Dendritic cell treated with granulocyte-macrophage colony-stimulating factor and Interleukin-4, amounts not matched to agents 40 ng/mL and 50 ng/mL, for 4 days (primary cell): Measurements from ENCODE around the gene GFPT1.
"Not testable (repeated sequence)": the region's sequence is repeated elsewhere in the genome, so short reads cannot be mapped to it uniquely, and the experiment has no call there.

Experiments used
- H3K27ac Mint-ChIP-seq: one replicate; pipeline ENCODE4 v1.8.0; 2022; ENCODE audit warnings: mild to moderate bottlenecking, mixed read lengths
- H3K27me3 Mint-ChIP-seq: one replicate; pipeline ENCODE4 v1.8.0; 2022; ENCODE audit warnings: mild to moderate bottlenecking, mixed read lengths
- H3K36me3 Mint-ChIP-seq: one replicate; pipeline ENCODE4 v1.8.0; 2022; ENCODE audit warnings: low read depth, mixed read lengths
- H3K4me1 Mint-ChIP-seq: one replicate; pipeline ENCODE4 v1.8.0; 2022; ENCODE audit warnings: low read depth, mixed read lengths
- H3K4me3 Mint-ChIP-seq: one replicate; pipeline ENCODE4 v1.8.0; 2022; ENCODE audit warnings: mild to moderate bottlenecking, moderate library complexity, mixed read lengths
- H3K9me3 Mint-ChIP-seq: one replicate; pipeline ENCODE4 v1.8.0; 2022; ENCODE audit warnings: mixed read lengths
- intact Hi-C: fragments of 100-400 bp; cut with micrococcal nuclease; formaldehyde crosslinking; loops from one replicate; pipeline ENCODE4 v1.15.0; 2022

GFPT1 gene

GRCh38 chr2:69375494-69376353 lies 11.3 kb downstream of the GFPT1 start:
- Mint-ChIP-seq H3K4me1 (peaks cover 27% of the 10 kb centered on the region), H3K36me3 (peaks cover 34% of the 10 kb centered on the region), H3K4me3 (no peak overlapping the region), H3K27me3 (no peaks in the 10 kb centered on the region), H3K9me3 (no peaks in the 10 kb centered on the region), H3K27ac (no peak overlapping the region)
- intact Hi-C loops: no loop called here

DNA sequence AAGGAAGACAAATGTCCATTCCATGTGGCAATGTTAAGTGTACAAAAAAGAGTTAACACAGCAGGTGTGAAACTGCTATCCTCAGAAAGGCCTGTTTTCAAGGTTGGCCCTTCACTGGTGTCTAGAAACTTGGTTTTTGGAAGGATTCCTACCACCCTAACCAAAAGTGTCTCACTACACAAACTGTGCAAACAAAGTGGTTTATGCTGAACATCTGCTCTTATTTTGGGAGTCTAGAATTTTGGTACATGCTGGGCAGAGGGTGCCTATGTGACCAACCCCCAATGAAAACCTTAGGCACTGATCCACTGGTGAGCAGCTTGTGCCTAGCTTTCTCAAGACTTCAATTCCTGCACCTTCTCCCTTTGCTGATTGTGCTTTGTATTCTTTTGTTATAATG lies 14.3 kb downstream of the GFPT1 start:
- no peaks in the 10 kb centered on the region for H3K27me3 Mint-ChIP-seq
- intact Hi-C loops: no loop called here
- no peaks in the 10 kb centered on the region for H3K9me3 Mint-ChIP-seq
- no peak overlapping the region for H3K4me3 Mint-ChIP-seq
- H3K36me3 Mint-ChIP-seq: peaks cover 63% of the 10 kb centered on the region
- H3K4me1 Mint-ChIP-seq: peaks cover 21% of the 10 kb centered on the region
- H3K27ac Mint-ChIP-seq: peak overlapping the region; percentile 33

GRCh38 chr2:69369802-69370201 lies 17.2 kb downstream of the GFPT1 start:
- no peaks in the 10 kb centered on the region for H3K27me3 Mint-ChIP-seq

GRCh38 chr2:69368588-69368987 lies 18.4 kb downstream of the GFPT1 start:
- H3K4me3 Mint-ChIP-seq: no peak overlapping the region
- H3K9me3 Mint-ChIP-seq: no peaks in the 10 kb centered on the region
- H3K27me3 Mint-ChIP-seq: no peaks in the 10 kb centered on the region
- peaks cover 12% of the 10 kb centered on the region for H3K4me1 Mint-ChIP-seq
- intact Hi-C loops: loop anchor here (10.0 kb wide), 1 partner anchor 156 kb away; no protein-coding TSS in a partner anchor
- no peak overlapping the region for H3K27ac Mint-ChIP-seq
- peaks cover 84% of the 10 kb centered on the region for H3K36me3 Mint-ChIP-seq

More at GRCh38 chr2:69369802-69370201, 17.2 kb downstream of the GFPT1 start:
- Mint-ChIP-seq H3K9me3 (no peaks in the 10 kb centered on the region), H3K4me1 (peaks cover 12% of the 10 kb centered on the region), H3K36me3 (peaks cover 79% of the 10 kb centered on the region), H3K4me3 (no peak overlapping the region), H3K27ac (no peak overlapping the region)
- intact Hi-C loops: loop anchor here (10.0 kb wide), 1 partner anchor 155 kb away; no protein-coding TSS in a partner anchor

- no peaks in the 10 kb centered on the region for H3K27me3 Mint-ChIP-seq
- intact Hi-C loops: no loop called here
- no peaks in the 10 kb centered on the region for H3K9me3 Mint-ChIP-seq
- peaks cover 78% of the 10 kb centered on the region for H3K36me3 Mint-ChIP-seq
- H3K27ac Mint-ChIP-seq: no peak overlapping the region
- no peaks in the 10 kb centered on the region for H3K4me1 Mint-ChIP-seq
- no peak overlapping the region for H3K4me3 Mint-ChIP-seq
Observed at GRCh38 chr2:69359371-69359770, 27.7 kb downstream of the GFPT1 start.

GRCh38 chr2:69358914-69359313 lies 28.1 kb downstream of the GFPT1 start:
- H3K27me3 Mint-ChIP-seq: no peaks in the 10 kb centered on the region
- H3K9me3 Mint-ChIP-seq: no peaks in the 10 kb centered on the region
- intact Hi-C loops: no loop called here
- H3K4me3 Mint-ChIP-seq: no peak overlapping the region
- H3K4me1 Mint-ChIP-seq: no peaks in the 10 kb centered on the region
- no peak overlapping the region for H3K27ac Mint-ChIP-seq
- H3K36me3 Mint-ChIP-seq: peaks cover 80% of the 10 kb centered on the region

DNA sequence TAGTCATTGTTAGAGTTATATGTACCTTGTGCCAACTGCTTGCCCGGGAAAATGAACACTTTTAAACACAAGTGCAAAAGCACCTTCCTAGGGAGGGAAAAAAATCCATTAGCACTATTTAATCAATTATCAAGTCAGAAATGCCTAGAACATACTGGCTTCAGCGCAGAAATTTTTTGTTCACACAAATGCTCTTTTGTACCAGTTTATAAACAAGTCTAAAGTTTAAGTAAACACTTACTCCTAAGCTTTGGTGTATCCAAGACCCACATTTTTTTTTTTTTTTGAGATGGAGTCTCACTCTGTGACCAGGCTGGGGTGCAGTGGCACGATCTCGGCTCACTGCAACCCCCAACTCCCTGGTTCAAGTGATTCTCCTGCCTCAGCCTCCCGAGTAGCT lies 30.6 kb downstream of the GFPT1 start:
- Mint-ChIP-seq H3K27me3 (no peaks in the 10 kb centered on the region), H3K4me1 (no peaks in the 10 kb centered on the region), H3K4me3 (no peak overlapping the region), H3K36me3 (peaks cover 80% of the 10 kb centered on the region), H3K9me3 (no peaks in the 10 kb centered on the region), H3K27ac (no peak overlapping the region)
- intact Hi-C loops: no loop called here

- H3K27ac Mint-ChIP-seq, H3K4me1 Mint-ChIP-seq, H3K27me3 Mint-ChIP-seq, intact Hi-C loops, H3K9me3 Mint-ChIP-seq, H3K4me3 Mint-ChIP-seq: not testable (repeated sequence)
- H3K36me3 Mint-ChIP-seq: peaks cover 79% of the 10 kb centered on the region
Observed at GRCh38 chr2:69354976-69355375, 32.1 kb downstream of the GFPT1 start.

GRCh38 chr2:69353360-69353759 lies 33.7 kb downstream of the GFPT1 start:
- Mint-ChIP-seq H3K27ac (no peak overlapping the region), H3K4me1 (no peaks in the 10 kb centered on the region), H3K4me3 (no peak overlapping the region), H3K36me3 (peaks cover 87% of the 10 kb centered on the region), H3K27me3 (no peaks in the 10 kb centered on the region), H3K9me3 (no peaks in the 10 kb centered on the region)
- intact Hi-C loops: no loop called here

- H3K4me3 Mint-ChIP-seq: no peak overlapping the region
- H3K27ac Mint-ChIP-seq: no peak overlapping the region
- H3K9me3 Mint-ChIP-seq: no peaks in the 10 kb centered on the region
- H3K27me3 Mint-ChIP-seq: no peaks in the 10 kb centered on the region
- intact Hi-C loops: no loop called here
- peaks cover 96% of the 10 kb centered on the region for H3K36me3 Mint-ChIP-seq
- H3K4me1 Mint-ChIP-seq: no peaks in the 10 kb centered on the region
Observed at GRCh38 chr2:69348781-69349180, 38.2 kb downstream of the GFPT1 start.

- H3K4me3 Mint-ChIP-seq: no peak overlapping the region
- intact Hi-C loops: no loop called here
- H3K36me3 Mint-ChIP-seq: peaks cover 98% of the 10 kb centered on the region
Observed at GRCh38 chr2:69345434-69345833, 41.6 kb downstream of the GFPT1 start.

GRCh38 chr2:69344305-69344704 lies 42.7 kb downstream of the GFPT1 start:
- no peaks in the 10 kb centered on the region for H3K4me1 Mint-ChIP-seq
- H3K27ac Mint-ChIP-seq: no peak overlapping the region
- intact Hi-C loops: no loop called here
- H3K4me3 Mint-ChIP-seq: no peak overlapping the region
- H3K36me3 Mint-ChIP-seq: peaks cover 98% of the 10 kb centered on the region
- no peaks in the 10 kb centered on the region for H3K9me3 Mint-ChIP-seq
- no peaks in the 10 kb centered on the region for H3K27me3 Mint-ChIP-seq

More at GRCh38 chr2:69345434-69345833, 41.6 kb downstream of the GFPT1 start:
- Mint-ChIP-seq H3K9me3 (no peaks in the 10 kb centered on the region), H3K4me1 (no peaks in the 10 kb centered on the region), H3K27ac (no peak overlapping the region), H3K27me3 (no peaks in the 10 kb centered on the region)

DNA sequence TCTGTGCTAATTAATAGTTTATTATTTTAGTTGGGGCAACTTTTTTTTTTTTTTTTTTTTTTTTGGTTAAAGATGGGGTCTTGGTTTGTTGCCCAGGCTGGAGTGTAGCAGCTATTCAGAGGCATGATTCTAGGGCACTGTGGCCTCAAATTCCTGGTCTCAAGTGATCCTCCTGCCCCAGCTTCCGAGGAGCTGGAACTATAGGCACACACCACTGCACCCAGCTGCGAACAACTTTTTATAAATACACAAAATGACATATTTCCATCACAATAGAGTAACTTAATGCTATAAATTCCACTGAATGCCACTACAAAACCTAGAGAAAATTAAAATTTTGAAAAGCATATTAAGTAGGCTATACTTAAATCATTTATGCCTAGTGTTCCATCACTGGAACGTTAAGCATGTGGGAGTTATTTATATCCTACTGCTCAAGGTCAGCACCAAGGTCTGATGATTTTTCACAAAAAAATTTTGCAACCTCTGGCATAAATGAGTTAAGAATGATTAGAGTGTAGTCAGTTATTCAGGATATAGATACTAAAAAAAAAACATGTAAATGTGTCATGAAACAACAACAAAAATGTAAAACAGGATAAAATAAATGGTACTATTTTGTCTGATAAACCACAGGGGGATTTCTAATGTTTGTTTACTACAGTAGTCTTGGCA lies 46.8 kb downstream of the GFPT1 start:
- Mint-ChIP-seq H3K4me1 (no peaks in the 10 kb centered on the region), H3K36me3 (peaks cover 97% of the 10 kb centered on the region), H3K9me3 (no peaks in the 10 kb centered on the region), H3K27me3 (no peaks in the 10 kb centered on the region), H3K27ac (no peak overlapping the region), H3K4me3 (no peak overlapping the region)
- intact Hi-C loops: no loop called here

- Mint-ChIP-seq H3K9me3 (no peaks in the 10 kb centered on the region), H3K36me3 (peaks cover 86% of the 10 kb centered on the region), H3K4me1 (no peaks in the 10 kb centered on the region), H3K27ac (no peak overlapping the region), H3K4me3 (no peak overlapping the region), H3K27me3 (no peaks in the 10 kb centered on the region)
- intact Hi-C loops: loop anchor here (10.0 kb wide), 1 partner anchor 889 kb away; no protein-coding TSS in a partner anchor
Observed at GRCh38 chr2:69335311-69335710, 51.7 kb downstream of the GFPT1 start.
